Astrocyte (in vitro differentiated cells and primary cell): Measurements from ENCODE around the gene LIN7A.

Experiments used
- EZH2 ChIP-seq: IDR thresholded peaks from 2 replicates; pipeline ENCODE4 v1.6.1; 2012; ENCODE audit warnings: mild to moderate bottlenecking, low read length, inconsistent platforms; ENCODE audit not compliant: insufficient read depth
- TF ChIP-seq, protein P1 (sequence below): IDR thresholded peaks from 2 replicates; pipeline ENCODE4 v1.5.1; 2011; ENCODE audit warnings: low read depth, mild to moderate bottlenecking, inconsistent platforms, low read length, moderate library complexity; ENCODE audit not compliant: insufficient read depth

DNA sequence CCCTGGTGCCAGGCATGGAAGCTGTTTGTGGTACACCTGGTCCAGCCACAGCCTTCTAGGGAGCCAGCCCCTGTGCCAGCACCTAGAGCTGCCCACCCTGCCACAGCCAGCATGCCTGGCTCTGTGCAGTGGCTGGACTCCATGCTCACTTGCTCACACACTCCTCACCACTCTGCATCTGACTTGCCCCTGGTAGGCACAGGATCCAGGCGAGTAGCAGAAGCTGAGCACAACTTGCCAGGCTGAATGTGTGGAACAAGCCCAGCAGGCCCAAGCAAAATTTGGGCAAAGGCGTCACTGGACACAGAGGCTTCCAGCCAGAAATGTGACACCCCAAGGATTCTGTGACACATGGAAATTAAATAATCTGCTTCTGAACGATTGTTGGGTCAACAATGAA is 114.3 kb downstream of the LIN7A start:
- TF ChIP-seq, protein P1, sequence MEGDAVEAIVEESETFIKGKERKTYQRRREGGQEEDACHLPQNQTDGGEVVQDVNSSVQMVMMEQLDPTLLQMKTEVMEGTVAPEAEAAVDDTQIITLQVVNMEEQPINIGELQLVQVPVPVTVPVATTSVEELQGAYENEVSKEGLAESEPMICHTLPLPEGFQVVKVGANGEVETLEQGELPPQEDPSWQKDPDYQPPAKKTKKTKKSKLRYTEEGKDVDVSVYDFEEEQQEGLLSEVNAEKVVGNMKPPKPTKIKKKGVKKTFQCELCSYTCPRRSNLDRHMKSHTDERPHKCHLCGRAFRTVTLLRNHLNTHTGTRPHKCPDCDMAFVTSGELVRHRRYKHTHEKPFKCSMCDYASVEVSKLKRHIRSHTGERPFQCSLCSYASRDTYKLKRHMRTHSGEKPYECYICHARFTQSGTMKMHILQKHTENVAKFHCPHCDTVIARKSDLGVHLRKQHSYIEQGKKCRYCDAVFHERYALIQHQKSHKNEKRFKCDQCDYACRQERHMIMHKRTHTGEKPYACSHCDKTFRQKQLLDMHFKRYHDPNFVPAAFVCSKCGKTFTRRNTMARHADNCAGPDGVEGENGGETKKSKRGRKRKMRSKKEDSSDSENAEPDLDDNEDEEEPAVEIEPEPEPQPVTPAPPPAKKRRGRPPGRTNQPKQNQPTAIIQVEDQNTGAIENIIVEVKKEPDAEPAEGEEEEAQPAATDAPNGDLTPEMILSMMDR, result no peak
- no peak for TF ChIP-seq EZH2
